Panc1 (cell line): Measurements from ENCODE around the gene SV2B. TPM values are rescaled to one million over a fixed set of nuclear protein-coding genes. Genes with fewer than 3 reads are reported as not detected.

Source experiments
- ATAC-seq: fragments of 200-7000 bp; cut with Tn5 transposase; 2 replicates; pipeline ENCODE4 v1.9.1; 2020; ENCODE audit warnings: mild to moderate bottlenecking, moderate library complexity
- BruUV-seq: library from RNA; stranded (reverse); fragments of 400-500 nt; replicated peaks from 2 replicates; lab custom pipeline; 2021; lab: Mats Ljungman, UMichigan
- CTCF ChIA-PET: fragments of 300-600 bp; sonication (Branson Sonifier 250); formaldehyde crosslinking; loops from one replicate; lab custom pipeline; 2022; ENCODE audit warnings: antibody characterized with exemption; lab: Charles Lee
- POLR2A ChIA-PET: fragments of 300-600 bp; sonication (Branson Sonifier 250); formaldehyde crosslinking; loops from one replicate; lab custom pipeline; 2022; ENCODE audit warnings: antibody characterized with exemption; lab: Charles Lee
- DNase-seq: peaks from one replicate; pipeline ENCODE4 v3.0.0-alpha.2; 2010; ENCODE audit warnings: low read depth, low spot score
- H3K27ac ChIP-seq: 2 replicates; pipeline ENCODE4 v1.5.1; 2011; ENCODE audit warnings: mild to moderate bottlenecking, low read length, inconsistent platforms
- H3K27me3 ChIP-seq: fragments of 200-500 bp; sonication (Bioruptor generic); 2 replicates; pipeline ENCODE4 v1.6.0; 2014; ENCODE audit warnings: low read length, inconsistent platforms; ENCODE audit not compliant: control insufficient read depth, insufficient read depth
- H3K36me3 ChIP-seq: fragments of 200-500 bp; sonication (Bioruptor generic); 2 replicates; pipeline ENCODE4 v1.5.1; 2014; ENCODE audit warnings: inconsistent platforms, mild to moderate bottlenecking, low read length, moderate library complexity; ENCODE audit not compliant: control insufficient read depth, insufficient read depth
- H3K4me1 ChIP-seq: 2 replicates; pipeline ENCODE4 v1.5.1; 2011; ENCODE audit warnings: inconsistent platforms, mild to moderate bottlenecking, low read length, moderate library complexity; ENCODE audit not compliant: control insufficient read depth, insufficient read depth
- H3K4me3 ChIP-seq, 2 experiments: 2 replicates each; pipeline ENCODE4 v1.5.1; 2011 to 2012; ENCODE audit warnings: low read depth in 2 of 2, low read length in 2 of 2, mild to moderate bottlenecking in 2 of 2, inconsistent platforms in 1 of 2, moderate library complexity in 1 of 2
- H3K9me3 ChIP-seq: fragments of 200-500 bp; sonication (Bioruptor generic); 2 replicates; pipeline ENCODE4 v1.5.1; 2014; ENCODE audit warnings: low read depth, mild to moderate bottlenecking, inconsistent platforms, low read length, moderate library complexity; ENCODE audit not compliant: control insufficient read depth, insufficient read depth
- CTCF ChIP-seq: fragments of 450-650 bp; IDR thresholded peaks from 2 replicates; pipeline ENCODE4 v1.5.1; 2017; ENCODE audit warnings: mild to moderate bottlenecking
- POLR2AphosphoS5 ChIP-seq: IDR thresholded peaks from 2 replicates; pipeline ENCODE4 v1.6.1; 2012; ENCODE audit warnings: mild to moderate bottlenecking, low read depth, low read length, moderate library complexity
- REST ChIP-seq, 2 experiments: IDR thresholded peaks; 2 replicates each; pipeline ENCODE4 v1.6.1; 2011 to 2012; ENCODE audit warnings: low read depth in 2 of 2, control low read depth in 1 of 2, low read length in 1 of 2, mild to moderate bottlenecking in 1 of 2, moderate library complexity in 1 of 2; ENCODE audit not compliant: insufficient read depth in 1 of 2
- SIN3A ChIP-seq: IDR thresholded peaks from 2 replicates; pipeline ENCODE4 v1.6.1; 2012; ENCODE audit warnings: low read depth, mild to moderate bottlenecking, low read length, moderate library complexity, borderline replicate concordance; ENCODE audit not compliant: insufficient read depth
- TCF7L2 ChIP-seq: IDR thresholded peaks from 2 replicates; pipeline ENCODE4 v1.6.1; 2011; ENCODE audit warnings: mild to moderate bottlenecking, low read depth, low read length, inconsistent platforms
- in situ Hi-C: cut with HindIII; loops from 2 replicates; pipeline ENCODE4 v1.10.0; 2016; ENCODE audit warnings: low sequenced_read_pairs, low pct_unique_long_range_greater_than_20kb
- intact Hi-C: fragments of 100-400 bp; cut with micrococcal nuclease; formaldehyde crosslinking; loops from one replicate; pipeline ENCODE4 v1.10.0; 2022; ENCODE audit not compliant: unreplicated experiment
- total RNA-seq: library from RNA; stranded (reverse); gene quantifications from one replicate; pipeline ENCODE4 v1.2.1, GENCODE V29; 2021; ENCODE audit not compliant: unreplicated experiment

The SV2B gene
- total RNA-seq, 1 experiment from 2014 or later: not detected

GRCh38 chr15:91171334-91171733 is 71.3 kb downstream of the SV2B start:
- Histone ChIP-seq H3K36me3 (no peaks in the 10 kb centered on the region), H3K27me3 (peaks cover 20% of the 10 kb centered on the region), H3K9me3 (peaks cover 2% of the 10 kb centered on the region; the same call in 1 of the 2 replicates), H3K4me3 (no peak overlapping the region), H3K4me1 (no peaks in the 10 kb centered on the region), H3K27ac (no peak overlapping the region)
- BruUV-seq: no TSS peak
- POLR2A ChIA-PET: no interaction called here
- intact Hi-C loops (no loop called here), in situ Hi-C loops (no loop called here)
- TF ChIP-seq SIN3A: no peak
- TF ChIP-seq TCF7L2: no peak
- no peak for TF ChIP-seq POLR2AphosphoS5
- no peak for TF ChIP-seq CTCF
- no peak for TF ChIP-seq REST (IDR thresholded peaks at IDR 0.05; ENCODE audit: insufficient read depth in 1 of 2, low read depth in 2 of 2, low read length in 1 of 2)
- no peak for DNase-seq
- no peak; the same call in 1 of the 2 replicates for ATAC-seq
- CTCF ChIA-PET: no interaction called here

- Histone ChIP-seq H3K4me3 (no peak overlapping the region), H3K36me3 (no peaks in the 10 kb centered on the region), H3K27me3 (peaks cover 12% of the 10 kb centered on the region), H3K9me3 (no peaks in the 10 kb centered on the region), H3K27ac (no peak overlapping the region), H3K4me1 (no peaks in the 10 kb centered on the region)
- no TSS peak for BruUV-seq
- POLR2A ChIA-PET: no interaction called here
- no peak for ATAC-seq
- in situ Hi-C loops (no loop called here), intact Hi-C loops (no loop called here)
- TF ChIP-seq CTCF (no peak), TCF7L2 (no peak), SIN3A (no peak), POLR2AphosphoS5 (no peak), REST (IDR thresholded peaks at IDR 0.05; ENCODE audit: insufficient read depth in 1 of 2, low read depth in 2 of 2, low read length in 1 of 2) (no peak)
- CTCF ChIA-PET: no interaction called here
- no peak for DNase-seq
Observed at GRCh38 chr15:91182101-91182500, 82.0 kb downstream of the SV2B start.
